Activated T-cell treated with anti-CD3 and anti-CD28 coated beads for 48 hours (primary cell): ENCODE data around the gene HHAT.
"Not testable (repeated sequence)": the region's sequence is repeated elsewhere in the genome, so short reads cannot be mapped to it uniquely, and the experiment has no call there.

ENCODE experiments used
- DNase-seq: peaks from one replicate; pipeline ENCODE4 v3.0.0-alpha.2; 2020; ENCODE audit warnings: low read depth

HHAT gene

GRCh38 chr1:210313921-210314320 is 14.8 kb upstream of the HHAT start:
- DNase-seq: no peak

DNA sequence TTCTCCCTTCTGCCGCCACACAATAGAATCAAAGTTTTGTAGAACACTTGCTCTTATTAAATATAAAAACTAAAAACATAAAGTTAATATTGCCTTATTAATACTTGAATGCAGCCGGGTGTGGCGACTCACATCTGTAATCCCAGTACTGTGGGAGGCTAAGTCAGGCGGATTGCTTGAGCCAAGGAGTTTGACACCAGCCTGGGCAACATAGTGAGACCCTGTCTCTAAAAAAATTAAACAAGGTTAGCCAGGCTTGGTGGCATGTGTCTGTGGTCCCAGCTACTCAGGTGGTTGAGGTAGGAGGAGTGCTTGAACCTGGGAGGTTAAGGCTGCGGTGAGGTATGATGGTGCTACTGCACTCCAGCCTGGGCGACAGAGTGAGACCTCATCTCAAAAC is 13.2 kb upstream of the HHAT start:
- no peak for DNase-seq

GRCh38 chr1:210321131-210321530 is 7.6 kb upstream of the HHAT start:
- DNase-seq: no peak

- no peak for DNase-seq
Measured at GRCh38 chr1:210321552-210321951, 7.2 kb upstream of the HHAT start.

GRCh38 chr1:210323957-210324356 is 4.7 kb upstream of the HHAT start:
- no peak for DNase-seq

DNA sequence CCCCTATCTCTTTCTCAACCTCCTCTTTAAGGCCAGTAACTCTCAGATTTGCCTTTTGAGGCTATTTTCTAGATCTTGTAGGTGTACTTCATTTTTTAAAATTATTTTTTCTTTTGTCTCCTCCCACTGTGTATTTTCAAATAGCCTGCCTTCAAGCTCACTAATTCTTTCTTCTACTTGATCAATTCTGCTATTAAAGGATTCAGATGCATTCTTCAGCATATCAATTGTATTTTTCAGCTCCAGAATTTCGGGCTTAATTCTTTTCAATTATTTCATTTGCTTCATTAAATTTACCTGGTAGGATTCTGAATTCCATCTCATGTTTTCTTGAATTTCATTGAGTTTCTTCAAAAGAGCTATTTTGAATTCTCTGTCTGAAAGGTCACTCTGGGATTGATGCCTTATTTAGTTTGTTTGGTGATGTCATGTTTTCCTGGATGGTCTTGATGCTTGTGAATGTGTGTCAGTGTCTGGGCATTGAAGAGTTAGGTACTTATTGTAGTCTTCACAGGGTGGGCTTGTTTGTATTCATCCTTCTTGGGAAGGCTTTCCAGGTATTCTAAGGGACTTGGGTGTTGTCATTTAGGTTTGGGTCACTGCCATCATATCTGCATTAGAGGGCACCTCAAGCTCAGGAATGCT is 3.6 kb upstream of the HHAT start:
- DNase-seq: no peak

- DNase-seq: no peak
Measured at GRCh38 chr1:210328032-210328745, 513 bp upstream of the HHAT start.

DNA sequence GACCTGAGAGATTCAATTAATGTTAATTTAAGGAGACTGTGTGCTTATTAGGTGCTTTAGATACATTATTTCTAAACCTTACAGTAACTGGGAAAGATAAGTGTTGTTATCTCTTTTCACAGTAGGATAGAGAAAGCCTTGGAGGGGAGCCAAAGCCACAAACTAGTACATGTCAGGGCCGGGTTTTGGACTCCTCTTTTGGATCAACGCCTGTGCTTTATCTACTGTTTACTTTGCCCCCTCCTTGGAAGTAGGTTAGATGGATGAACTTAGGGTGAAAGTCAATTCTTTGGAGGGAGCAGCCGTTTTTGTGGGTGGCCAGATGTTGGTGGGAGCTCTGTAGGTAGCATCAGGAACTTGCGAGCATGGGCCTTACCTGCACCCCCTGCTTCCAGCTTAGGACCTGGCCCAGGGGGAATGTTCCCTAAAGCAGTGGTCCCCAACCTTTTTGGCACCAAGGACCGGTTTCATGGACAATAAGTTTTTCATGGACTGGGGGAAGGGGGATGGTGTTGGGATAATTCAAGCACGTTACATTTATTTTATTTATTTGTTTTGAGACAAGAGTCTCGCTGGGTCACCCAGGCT is 1.7 kb downstream of the HHAT start:
- no peak for DNase-seq

DNA sequence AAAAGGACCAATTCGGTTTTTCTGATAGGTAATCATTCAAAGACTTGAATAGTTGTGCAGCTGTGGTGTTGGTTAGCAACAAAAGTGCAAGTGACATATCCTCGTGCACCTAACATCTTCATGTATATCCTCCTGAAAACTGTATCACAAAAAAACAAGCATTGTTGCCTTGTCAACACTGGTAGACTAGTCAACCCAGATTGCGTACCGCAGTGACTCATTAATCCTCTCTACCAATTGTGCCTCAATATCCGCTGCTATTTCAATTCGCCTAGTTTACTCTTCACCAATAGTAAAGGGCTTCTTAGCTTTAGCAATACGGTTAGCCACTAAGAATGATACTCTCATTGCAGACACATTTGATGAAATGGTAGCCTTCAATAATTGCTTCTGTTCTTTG is 3.5 kb downstream of the HHAT start:
- no peak for DNase-seq

DNA sequence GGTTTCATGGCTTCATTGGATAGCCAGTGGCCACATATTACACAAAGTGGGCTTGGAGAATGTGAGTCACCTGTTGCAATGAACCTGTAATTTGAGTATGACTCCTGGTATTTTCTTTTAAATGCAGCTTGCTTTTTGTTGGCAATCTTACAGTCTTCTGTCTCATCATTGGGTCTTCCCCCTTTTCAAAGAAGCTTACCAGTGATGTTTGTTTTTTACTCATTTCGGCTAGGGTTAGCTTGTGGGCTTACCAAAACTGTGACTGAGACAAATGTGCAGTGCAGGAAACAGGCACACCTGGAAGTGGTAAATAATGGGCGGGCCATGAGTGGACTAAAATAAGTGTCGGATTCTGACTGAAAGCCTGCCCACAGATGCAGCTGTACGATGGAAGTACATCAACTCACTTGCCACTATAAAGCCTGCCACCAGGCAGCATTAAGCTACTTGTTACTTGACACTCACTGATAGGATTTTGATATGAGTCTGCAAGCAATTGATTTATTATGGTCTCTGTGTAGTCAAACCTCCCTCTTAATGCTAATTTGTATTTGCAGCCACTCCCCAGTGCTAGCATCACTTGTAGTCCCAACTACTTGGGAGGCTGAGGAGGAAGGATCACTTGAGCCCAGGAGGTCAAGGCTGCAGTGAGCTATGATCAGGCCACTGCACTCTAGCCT is 4.2 kb downstream of the HHAT start:
- peak; percentile 57 for DNase-seq

DNA sequence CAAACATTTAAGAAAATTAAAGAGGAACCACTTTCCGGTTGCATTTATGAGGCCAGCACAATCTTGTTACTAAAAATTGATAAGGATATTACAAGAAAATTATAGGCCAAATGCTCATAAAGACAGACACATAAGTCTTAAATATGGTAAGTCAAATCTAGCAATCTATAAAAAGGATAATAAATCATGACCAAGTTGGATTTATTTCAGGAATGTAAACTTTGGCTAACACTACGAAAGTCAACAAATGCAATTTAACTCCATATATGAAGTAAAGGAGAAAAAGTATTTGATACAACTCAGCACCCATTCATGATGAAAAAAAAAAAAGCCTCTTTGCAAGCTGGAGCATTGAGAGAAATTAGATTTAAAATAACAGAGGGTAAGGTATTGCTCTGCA is 6.3 kb downstream of the HHAT start:
- DNase-seq: no peak

DNA sequence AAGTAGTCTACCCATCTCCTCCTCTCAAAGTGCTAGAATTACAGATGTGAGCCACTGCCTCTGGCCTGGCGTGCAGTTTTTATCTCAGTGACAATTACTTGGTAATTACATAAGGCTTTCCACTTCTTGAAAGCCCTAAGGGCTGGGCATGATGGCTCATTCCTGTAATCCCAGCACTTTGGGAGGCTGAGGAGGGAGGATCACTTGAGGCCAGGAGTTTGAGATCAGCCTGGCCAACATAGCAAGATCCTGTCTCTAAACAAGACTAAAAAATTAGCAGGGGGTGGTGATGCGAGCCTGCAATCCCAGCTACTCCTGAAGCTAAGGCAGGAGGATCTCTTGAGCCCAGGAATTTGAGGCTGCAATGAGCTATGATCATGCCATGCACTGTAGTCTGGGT is 7.7 kb downstream of the HHAT start:
- DNase-seq: no peak

GRCh38 chr1:210339500-210339899 is 10.8 kb downstream of the HHAT start:
- no peak for DNase-seq

- DNase-seq: no peak
Measured at GRCh38 chr1:210340311-210340710, 11.6 kb downstream of the HHAT start.

DNA sequence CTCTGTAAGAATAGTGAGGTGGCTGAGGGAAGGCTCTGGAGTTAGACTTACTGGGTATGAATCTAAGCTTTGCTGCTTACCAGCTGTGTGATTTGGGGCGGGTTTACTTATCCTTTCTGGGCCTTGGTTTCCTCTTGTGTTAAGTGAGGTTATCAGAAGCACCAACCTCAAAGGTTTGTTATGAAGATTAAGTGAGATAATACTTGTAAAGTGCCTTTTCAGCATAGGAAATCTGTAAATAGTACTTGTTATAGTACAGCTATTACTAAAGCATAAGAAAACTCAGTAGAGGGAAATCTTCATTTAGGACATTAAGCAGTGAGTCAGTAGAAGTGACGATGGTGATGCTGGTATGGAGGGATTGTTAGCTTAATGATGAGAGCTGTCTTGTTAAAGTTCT is 12.1 kb downstream of the HHAT start:
- DNase-seq: no peak

GRCh38 chr1:210342986-210343780 is 14.5 kb downstream of the HHAT start:
- DNase-seq: no peak

GRCh38 chr1:210344706-210345105 is 16.0 kb downstream of the HHAT start:
- DNase-seq: no peak

GRCh38 chr1:210347112-210347511 is 18.4 kb downstream of the HHAT start:
- DNase-seq: no peak

GRCh38 chr1:210351496-210351895 is 22.8 kb downstream of the HHAT start:
- no peak for DNase-seq

GRCh38 chr1:210352575-210352974 is 23.9 kb downstream of the HHAT start:
- DNase-seq: no peak

GRCh38 chr1:210354305-210354704 is 25.6 kb downstream of the HHAT start:
- not testable (repeated sequence) for DNase-seq

DNA sequence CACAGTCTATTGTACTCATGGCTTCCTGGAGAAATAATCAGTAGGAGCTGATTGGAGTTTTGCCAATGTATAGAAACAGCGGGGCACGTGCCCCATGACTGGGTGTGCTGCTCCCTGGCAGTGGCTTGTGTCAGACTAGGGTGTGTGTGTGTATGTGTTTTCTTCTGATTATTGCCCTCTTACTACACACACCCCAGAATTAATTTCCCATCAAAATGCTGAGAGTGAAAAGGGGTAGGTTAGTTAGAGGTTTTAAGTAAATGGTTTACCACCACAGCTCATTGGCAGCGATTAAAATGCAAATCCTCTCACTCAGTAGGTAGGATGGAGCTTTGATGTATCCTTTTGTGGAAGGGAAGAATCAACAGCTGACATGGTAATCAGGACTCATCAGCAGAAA is 29.9 kb downstream of the HHAT start:
- DNase-seq: no peak
